Fibroblast of the aortic adventitia (primary cell): Measurements from ENCODE around the gene ATP13A4. TPM values are rescaled to one million over a fixed set of nuclear protein-coding genes. Genes with fewer than 3 reads are reported as not detected.

Experiments
- DNase-seq: peaks from one replicate; pipeline ENCODE4 v3.0.0-alpha.2; 2010; ENCODE audit warnings: low read depth
- H3K4me3 ChIP-seq: 2 replicates; pipeline ENCODE4 v1.5.1; 2011; ENCODE audit warnings: low read depth, mild to moderate bottlenecking, control low read depth, low read length, moderate library complexity
- CTCF ChIP-seq: IDR thresholded peaks from 2 replicates; pipeline ENCODE4 v1.5.1; 2011; ENCODE audit warnings: mild to moderate bottlenecking, low read length, control low read depth, inconsistent platforms; ENCODE audit not compliant: insufficient read depth
- total RNA-seq: library from RNA; depleted of rRNA; stranded (reverse); fragments of >200 nt; gene quantifications from 2 replicates; pipeline ENCODE4 v1.2.3, GENCODE V29; 2012; ENCODE audit warnings: low replicate concordance

The ATP13A4 gene
- total RNA-seq, 1 donor, result 0.09 TPM

GRCh38 chr3:193416629-193417028 lies 138.1 kb downstream of the ATP13A4 start:
- no peak overlapping the region for H3K4me3 ChIP-seq
- DNase-seq, result no peak
- no peak for TF ChIP-seq CTCF

DNA sequence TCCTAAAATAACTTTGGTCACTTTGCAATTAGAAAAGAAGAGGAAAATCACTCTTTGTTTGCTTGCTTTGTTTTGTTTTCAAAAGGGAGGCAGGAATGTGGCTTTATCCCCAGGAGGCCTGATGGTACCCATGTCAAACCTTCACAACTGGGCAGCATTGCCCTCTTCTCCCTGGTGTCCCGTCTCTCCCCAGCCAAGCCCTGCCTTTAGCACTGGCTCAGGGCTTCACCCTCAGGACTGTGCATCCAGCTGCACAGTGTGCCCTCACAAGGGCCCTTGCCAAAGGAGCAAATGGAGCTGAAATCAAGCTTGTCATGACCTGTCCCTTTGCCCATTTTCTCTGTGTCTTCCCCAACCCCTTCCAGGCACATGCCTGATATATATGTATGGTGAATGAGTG lies 147.0 kb downstream of the ATP13A4 start:
- no peak for DNase-seq
- H3K4me3 ChIP-seq, result no peak overlapping the region
- TF ChIP-seq CTCF, result no peak

GRCh38 chr3:193407112-193407511 lies 147.6 kb downstream of the ATP13A4 start:
- no peak for DNase-seq
- TF ChIP-seq CTCF, result no peak
- no peak overlapping the region for H3K4me3 ChIP-seq

- no peak overlapping the region for H3K4me3 ChIP-seq
- no peak for TF ChIP-seq CTCF
- DNase-seq, result no peak
Observed at GRCh38 chr3:193403307-193403706, 151.4 kb downstream of the ATP13A4 start.

- no peak overlapping the region for H3K4me3 ChIP-seq
- no peak for TF ChIP-seq CTCF
- DNase-seq, result no peak
Observed at GRCh38 chr3:193400304-193400703, 154.4 kb downstream of the ATP13A4 start.

- no peak overlapping the region for H3K4me3 ChIP-seq
- no peak for TF ChIP-seq CTCF
- no peak for DNase-seq
Observed at GRCh38 chr3:193396451-193397244, 158.0 kb downstream of the ATP13A4 start.

- DNase-seq, result no peak
- TF ChIP-seq CTCF, result no peak
- H3K4me3 ChIP-seq, result no peak overlapping the region
Observed at GRCh38 chr3:193391902-193392301, 162.8 kb downstream of the ATP13A4 start.
